Measurements from ENCODE around the gene RABGAP1.

GRCh38 chr9:123069010-123069481 is 128.2 kb downstream of the RABGAP1 start:
- no peak for TF ChIP-seq EZH2 (IDR thresholded peaks at IDR 0.05; ENCODE audit: low read depth)
- no peak for TF ChIP-seq CTCF (conservative IDR thresholded peaks at IDR 0.05)
